Stromal cell of bone marrow (primary cell): Measurements from ENCODE around the gene VLDLR.

Source experiments
- DNase-seq: peaks from one replicate; pipeline ENCODE4 v3.0.0-alpha.2; 2012; ENCODE audit warnings: low read depth

VLDLR gene

DNA sequence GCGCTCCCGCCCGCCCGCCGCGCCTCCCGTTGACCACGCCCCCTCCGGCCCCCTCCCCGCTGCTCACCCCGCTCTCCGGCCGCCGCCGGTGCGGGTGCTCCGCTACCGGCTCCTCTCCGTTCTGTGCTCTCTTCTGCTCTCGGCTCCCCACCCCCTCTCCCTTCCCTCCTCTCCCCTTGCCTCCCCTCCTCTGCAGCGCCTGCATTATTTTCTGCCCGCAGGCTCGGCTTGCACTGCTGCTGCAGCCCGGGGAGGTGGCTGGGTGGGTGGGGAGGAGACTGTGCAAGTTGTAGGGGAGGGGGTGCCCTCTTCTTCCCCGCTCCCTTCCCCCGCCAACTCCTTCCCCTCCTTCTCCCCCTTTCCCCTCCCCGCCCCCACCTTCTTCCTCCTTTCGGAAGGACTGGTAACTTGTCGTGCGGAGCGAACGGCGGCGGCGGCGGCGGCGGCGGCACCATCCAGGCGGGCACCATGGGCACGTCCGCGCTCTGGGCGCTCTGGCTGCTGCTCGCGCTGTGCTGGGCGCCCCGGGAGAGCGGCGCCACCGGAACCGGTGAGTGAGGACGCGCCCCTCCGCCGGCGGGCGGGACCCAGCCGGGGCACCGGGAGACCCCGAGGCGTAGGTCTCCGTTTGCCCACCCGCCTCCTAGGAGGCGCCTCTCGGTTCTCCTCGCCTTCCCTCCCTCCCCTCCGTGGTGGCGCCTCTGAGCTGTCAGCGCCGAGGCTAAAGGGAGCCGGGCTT is at the start of gene VLDLR:
Gene VLDLR, plus strand, starts transcription at position 66 of the 739 bp plus-strand sequence. Its CDS starts 403 bp downstream, at position 469.
- DNase-seq, result peak; percentile 7

DNA sequence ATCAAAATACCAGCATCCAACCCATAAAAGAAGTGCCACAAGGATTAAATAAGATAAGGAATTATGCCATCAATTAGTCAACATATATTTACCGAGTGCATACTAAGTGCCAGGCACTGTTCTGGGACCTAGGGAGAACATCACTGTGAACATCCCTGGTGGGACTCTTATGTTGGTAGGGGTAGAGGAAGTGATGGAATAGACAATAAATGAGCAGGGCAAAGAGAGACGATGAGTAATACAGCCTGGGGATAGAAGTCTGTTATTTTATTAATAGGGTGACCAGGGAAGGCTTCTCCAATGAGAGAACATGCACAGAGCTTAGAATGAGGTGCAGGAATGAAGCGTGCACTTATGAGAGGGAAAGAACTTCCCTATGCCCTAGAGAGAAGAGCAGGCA is 47.4 kb upstream of the VLDLR start:
- DNase-seq, result no peak

DNA sequence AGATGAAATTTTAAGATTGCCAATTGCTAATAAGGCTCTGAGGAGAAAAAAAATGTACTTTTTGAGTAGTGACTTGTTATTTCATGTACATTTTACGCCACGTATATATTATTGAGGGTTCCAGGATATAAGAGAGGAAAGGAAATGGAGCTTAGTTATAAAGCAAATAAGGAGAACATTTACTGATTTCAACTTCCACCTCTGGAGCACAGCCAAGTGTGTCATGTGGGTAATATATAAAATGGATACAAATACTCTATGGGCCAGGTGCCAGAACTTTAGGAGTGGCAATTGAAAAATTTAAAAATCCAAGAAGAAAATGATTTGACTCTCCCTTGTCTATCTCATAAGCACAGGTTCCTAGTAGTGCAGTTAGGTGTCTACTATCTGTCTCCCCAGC is 45.0 kb upstream of the VLDLR start:
- DNase-seq, result no peak

DNA sequence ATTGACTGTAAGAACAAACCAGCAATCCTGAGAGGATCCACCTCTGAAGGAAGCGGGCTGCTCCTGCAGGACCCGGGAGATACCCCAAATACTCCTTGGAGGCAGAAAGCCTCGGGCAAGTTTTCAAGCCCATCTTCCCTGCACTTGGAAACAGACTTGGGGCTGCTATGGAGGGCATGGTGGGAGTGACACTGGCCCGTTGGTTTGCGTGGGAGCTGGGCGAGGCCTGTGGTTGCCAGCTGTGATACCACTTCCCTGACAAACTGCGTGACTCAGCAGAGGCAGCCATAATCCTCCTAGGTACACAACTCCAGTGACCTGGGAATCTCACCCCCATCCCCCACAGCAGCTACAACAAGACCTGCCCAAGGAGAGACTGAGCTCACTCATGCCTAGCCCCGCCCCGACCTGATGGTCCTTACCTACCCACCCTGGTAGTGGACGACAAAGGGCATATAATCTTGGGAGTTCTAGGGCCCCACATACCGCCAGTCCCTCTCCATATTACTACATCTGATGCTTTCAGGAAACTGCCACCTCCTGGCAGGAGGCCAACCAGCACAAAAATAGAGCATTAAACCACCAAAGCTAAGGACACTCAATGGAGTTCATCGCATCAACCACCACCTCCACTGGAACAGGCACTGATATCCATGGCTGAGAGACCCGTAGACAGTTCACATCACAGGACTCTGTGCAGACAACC is 38.1 kb upstream of the VLDLR start:
- DNase-seq, result no peak

DNA sequence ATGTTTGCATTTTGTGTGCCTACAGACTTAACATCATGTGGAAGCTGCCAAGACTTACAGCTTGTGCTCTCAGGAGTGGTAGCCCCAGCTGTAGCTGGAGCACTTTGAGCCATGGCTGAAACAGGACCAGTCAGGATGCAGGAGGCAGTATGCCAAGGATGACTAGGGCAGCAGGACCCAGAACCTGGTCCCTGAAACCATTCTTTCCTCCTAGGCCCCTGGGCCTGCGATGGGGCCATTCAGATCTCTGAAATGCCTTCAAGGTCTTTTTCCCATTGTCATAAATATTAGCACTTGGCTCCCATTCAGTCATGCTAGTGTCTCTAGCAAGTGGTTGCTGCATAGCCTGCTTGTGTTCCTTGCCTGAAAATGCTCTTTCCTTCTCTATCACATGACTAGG is 29.6 kb upstream of the VLDLR start:
- DNase-seq, result no peak

DNA sequence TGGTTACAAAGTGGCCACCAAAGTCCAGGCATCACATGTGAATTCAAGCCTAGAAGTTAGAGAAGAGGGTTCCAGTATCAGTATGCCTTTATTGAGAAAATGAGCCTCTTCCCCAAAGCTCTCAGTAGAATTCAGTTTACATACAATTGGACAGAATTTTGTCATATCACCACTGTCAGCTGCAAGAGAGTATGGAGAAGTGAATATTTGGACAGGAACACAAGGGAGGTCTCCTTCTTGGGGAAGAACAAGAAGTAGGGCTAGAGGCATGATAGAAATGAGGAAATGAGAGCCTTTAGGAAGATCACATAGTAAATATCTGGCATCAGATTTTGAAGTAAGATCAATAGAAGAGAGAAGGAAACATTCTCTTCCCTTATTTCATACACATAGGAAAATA is 27.8 kb upstream of the VLDLR start:
- no peak for DNase-seq

DNA sequence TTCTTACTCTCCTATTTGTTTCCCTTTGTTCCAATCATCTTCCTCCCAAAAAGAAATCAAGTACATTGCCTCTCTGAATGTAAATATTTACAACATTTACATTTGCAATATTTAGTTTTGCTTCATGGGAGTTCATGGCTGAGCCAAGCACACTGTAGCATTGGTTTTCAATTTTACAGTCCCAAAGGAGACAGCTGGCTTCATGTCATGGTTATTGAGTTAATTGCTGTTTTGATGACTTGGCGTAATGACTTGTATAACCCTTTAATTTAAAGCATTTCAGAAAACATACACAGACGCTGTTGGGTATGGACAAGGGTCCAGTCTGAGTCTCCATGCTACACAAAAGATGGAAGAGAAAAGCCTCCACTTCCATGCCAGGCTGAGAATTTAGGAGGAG is 25.6 kb upstream of the VLDLR start:
- DNase-seq, result no peak

DNA sequence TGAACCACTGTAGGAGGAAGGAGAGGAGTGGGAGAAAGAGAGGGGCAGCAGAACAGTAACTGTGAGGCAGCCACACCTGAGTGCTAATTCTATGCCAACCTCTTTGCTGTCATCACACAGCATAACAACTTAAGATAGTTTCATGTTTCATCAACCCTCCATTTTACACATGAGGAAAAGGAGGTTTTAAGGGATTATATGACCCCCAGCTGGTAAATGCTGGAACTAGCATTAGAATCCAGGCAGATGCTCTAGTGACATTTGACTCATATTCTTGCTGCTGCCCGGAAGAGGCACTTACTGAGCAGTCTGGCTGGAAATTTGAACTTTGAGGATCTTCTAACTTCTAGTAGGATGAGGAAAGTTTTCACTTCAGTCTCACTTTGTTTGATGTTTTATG is 24.1 kb upstream of the VLDLR start:
- peak; percentile 8 for DNase-seq

DNA sequence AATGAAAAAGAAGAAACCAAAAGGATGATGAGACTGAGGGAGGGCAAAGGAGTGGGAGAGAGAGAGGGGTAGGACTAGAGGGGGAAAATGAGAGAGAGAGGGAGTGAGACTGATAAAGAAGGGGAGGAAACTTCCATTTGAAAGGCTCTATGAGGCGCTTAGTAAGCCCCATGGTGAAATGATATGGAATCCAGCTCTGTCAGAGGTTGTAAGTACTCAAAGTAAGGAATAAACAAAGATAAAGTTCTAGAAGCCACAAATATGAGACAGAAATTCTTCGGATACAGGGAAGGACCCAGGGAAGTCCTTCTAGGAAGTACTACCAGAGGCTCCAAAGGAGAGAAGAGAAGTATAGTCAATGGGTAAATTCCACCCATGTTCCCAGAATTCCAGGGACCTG is 21.7 kb upstream of the VLDLR start:
- no peak for DNase-seq

DNA sequence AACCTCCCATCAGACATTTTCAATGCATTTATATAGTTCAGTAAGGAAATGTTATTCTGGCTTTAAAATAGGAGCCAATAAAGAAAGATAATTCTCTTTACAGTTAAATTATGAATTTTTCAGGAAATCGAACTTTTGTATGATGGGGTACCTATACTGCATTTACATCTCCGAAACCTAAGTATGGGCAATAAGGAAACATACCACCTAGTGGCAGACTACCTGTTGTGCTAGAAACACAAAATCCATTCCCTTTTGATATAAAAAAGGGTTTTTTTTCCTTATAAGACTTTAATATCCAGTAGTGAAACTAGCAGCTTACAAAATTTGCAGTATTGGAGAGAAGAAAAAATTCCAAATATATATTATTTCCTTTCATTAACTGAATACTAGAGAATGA is 21.3 kb upstream of the VLDLR start:
- DNase-seq, result no peak

DNA sequence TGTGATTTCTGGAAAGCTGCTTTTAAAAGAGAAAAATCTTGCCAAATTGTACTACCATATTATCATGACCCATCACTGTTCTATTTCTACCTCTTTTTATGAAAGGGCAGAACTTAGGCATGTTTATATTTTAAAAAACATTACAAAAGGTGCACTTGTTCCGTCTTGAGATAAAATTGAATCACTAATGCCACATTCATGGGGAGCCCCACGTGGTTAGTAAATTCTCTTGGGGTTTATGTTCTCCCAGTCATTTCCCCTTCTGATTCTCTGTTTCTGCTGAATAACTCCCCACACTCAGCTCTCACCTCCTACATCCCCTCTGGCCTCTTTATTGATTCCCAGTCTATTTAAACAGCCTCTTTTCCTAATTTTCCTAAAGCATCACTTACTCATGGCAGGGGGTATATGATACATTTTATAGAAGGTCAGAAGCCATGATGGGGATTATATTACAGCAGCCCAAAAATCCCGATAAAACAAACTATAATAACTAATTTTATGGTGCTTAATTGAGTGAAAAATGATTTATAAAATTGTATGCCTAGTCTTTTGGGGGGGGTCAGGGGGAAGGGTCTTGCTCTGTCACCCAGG is 19.7 kb upstream of the VLDLR start:
- no peak for DNase-seq

DNA sequence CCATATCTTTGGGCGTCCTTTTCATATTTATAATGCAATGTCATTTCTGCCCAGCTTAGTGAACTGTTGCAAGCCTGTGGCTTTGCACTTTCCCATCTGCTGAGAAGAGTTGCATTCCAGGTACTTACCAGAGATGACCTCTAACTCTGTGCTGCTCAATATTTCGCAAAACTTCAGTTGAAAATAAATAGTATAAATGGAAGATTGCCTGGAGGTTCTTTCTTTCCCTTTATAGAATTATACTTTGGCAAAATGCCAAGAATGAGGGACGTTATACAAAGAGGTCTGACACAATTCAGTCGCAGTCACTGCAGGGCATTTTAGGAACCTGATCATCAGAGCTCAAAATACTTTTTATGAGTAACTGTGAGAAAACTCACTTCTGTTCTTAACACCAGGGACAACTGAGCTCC is 18.9 kb upstream of the VLDLR start:
- no peak for DNase-seq

DNA sequence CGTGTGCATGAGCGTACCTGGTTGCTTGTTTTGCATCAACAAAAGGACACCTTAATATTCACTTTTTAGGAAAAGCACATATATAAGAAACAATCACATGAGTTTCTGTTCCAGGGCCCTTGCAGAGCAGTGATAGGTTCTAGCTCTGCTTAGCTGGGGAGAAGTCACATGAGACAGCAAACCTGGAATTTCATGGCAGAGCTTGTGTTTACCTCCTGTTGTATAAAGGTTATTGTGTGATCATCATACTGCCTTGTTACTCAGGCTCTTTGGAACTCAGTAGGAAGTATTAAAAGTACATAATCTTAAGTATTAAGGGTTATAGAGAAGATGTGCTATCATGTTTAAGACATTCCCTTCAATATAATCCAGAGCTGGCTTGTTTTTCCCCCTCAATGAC is 18.0 kb upstream of the VLDLR start:
- no peak for DNase-seq

DNA sequence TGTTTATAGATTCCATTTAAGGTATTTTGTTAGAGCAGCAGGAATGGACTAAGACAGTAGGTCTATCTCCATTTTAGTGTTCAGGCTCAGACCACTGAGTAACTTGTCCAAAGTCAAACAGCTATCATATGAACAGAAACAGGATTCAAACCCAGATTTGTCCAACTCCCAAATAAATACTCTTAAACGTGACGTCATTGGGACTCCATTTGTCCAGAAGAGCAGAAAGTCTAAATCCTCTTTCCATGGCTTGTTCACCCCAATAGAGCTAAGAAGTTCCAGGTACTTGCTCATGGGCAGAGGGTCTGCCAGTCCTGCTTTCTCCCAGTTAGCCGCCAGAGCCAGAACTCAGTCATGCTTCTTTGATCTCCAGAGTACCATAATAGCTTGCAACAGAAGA is 16.3 kb upstream of the VLDLR start:
- DNase-seq, result no peak

DNA sequence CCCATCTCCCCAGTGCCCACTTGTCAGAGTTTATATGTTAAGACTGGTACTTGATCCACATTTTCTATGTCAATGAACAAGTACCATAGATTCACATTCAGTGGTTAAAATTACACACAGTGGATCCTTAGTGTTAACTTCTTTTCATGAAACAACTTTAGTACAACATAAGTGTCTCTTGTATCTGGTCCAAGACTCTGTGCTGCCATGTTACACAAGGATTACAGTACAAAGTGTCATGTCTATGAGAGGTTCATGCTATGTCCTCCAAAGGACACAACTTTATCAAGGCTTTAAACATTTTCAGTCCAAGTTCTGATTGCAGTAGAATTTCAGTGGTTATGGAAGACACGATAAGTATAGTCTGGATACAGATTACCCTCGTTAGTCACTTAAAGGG is 13.3 kb upstream of the VLDLR start:
- DNase-seq, result no peak

DNA sequence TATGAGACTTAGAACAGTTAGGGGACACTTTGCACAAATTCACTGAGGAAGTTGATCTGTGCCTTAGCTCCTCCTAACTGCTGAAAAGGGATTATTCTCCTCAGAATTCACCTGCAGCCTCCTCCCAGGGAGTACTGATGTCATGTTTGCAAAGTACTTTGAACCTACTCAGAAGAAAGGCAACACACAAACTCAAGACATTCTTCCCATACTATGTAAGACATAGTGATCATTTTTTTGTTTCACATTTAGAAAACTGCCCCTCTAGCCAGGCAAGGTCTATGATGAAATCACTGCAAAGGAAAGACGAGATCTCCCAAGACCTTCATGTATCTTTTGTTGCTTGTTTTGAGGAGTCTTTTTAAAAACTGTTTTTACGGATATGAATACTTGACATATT is 10.6 kb upstream of the VLDLR start:
- DNase-seq, result no peak

DNA sequence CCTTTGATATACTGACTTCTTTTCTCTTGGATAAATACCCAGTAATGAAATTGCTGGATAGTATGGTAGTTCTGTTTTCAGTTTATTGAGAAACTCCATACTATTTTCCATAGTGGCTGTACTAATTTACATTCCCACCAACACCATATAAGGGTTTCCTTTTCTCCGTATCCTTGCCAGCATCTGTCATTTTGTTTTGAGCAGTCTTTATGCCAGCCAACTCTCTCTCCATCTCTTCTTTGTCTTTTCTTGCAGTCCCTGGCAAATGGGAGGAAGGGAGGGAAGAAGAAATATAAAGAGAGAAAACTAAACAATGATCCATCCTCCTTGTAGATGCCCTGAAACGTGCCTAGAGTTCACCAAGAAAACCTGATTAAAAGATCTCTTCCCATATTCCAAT is 9.6 kb upstream of the VLDLR start:
- DNase-seq, result no peak

DNA sequence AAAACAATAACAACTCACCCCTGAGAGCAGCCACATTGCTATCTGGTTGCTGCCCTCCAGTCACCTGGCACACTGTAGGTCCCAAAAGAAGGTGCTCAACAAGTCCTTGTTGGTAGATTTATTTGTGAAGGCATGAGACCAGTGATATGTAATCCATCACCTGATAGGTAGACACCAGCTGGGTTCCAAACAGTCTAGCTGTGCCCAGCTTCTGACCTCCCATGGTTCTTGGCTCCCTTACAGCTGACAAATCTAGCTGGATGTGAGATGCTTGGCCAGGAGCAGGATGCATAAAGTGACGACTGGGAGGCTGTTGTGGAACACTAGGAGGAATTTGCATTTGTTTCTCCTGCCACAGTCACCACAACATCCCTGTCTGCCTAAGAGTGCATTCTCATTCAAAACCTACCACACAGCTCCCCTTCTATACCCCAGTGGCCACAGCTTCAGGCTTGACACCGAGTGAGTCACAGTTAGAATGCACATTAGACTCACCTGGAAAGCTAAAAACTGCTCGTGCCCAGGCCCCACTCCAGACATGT is 7.8 kb upstream of the VLDLR start:
- DNase-seq, result no peak

DNA sequence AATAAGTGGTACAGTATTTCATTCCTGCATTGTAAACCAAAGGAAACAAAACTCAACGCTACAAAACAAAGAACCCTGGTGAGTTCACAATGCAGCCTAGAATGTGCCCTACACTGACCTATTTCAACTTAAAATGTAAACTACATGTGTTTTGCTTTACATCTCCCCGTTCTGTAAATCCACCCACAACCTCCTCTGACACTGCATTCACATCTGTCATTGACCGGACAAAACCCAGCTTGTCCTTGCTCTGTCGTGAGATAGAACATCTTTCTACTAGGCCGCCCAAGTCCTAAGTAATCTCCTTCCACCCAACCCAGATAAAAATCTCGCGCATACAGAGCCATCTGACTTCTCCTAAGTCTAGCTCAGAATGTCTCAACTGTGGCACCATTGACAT is 6.1 kb upstream of the VLDLR start:
- DNase-seq, result no peak

DNA sequence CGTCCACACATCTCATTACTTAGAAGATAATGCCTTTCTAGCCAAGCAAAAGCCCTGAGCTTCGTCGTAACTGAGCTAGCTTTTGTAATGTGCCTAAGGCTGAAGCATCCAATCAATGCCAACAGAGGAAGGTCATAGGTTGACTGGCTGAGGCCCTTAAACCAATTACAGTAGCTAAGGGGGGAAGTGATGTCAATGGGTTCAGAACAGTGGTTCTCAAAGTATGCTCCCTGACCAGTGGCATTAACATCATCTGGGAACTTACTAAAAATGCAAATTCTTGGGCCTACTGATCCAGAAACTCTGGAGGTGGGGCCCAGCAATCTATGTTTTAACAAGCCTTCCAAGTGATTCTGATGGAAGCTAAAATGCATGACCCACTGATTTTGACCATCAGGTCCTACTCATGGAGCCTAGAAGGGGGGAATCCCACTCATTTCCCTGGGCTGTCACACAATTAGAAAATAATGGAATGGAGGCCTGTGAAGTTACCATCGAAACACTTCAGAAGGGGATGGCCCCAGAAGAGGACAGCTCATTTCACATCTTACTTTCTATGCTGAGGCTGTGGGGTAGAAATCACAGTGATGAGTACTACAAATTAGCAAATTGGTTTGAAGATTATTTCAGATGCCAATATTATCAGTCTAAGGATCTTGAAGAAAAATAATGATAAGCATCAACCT is 4.8 kb upstream of the VLDLR start:
- DNase-seq, result no peak

DNA sequence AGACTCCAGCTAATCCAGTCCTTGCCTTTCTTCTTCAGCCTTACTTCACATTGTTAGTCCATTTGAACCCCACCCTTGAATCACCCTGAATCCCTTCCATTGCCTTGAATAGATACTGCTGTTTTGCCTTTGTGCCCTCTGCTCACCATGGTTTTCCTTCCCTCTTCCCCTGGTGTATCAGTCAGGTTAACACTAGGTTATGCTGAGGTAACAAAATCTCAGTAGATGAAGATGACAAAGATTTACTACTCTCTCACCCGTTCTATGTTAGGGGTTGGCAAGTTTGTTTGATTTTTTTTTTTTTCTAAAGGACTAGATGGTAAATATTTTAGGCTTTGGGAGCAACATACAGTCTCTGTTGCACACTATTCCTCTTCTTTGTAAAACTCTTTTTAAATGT is 3.3 kb upstream of the VLDLR start:
- no peak for DNase-seq

DNA sequence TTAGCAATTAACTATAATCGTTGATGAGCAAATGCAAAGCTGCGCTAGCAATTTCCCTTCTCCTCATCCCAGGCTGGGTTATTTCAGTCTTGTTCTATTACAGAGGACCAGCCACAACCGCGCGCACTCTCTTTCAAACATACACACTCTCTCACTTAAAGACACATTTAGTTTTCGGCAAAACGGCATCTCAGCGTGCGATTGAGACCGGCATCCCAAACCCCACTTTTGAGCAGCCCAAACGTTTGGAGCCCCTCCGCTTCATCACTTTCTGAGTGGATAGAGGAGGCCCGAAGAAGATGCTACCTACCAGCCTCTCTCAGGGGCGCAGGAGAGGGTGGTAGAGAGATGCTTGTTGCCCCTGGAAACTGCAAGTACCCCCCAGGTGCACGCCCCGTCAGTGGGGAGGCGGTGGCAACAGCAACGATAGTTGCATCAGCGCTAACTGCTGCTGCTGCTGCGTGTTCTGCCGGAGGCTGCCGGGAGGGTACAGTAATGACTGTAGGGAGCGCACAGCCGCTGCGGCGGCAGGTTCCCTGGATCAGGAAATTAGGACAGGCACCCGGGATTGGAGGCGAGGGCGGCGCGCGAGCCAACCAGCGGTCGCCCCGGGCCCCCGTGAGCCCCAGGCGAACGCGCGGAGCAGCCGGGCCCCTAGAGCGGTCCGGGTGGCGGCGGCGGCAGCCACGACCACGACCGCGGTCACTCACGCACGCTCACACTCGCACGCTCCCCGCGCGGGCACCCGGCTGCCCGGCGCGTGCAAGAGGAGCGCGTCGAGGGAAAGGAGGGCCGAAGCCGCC is 467 bp upstream of the VLDLR start:
- DNase-seq, result peak; percentile 68
